OCI-LY1 (cell line): ENCODE results near the gene SYNM.

Experiments
- H2AFZ ChIP-seq: fragments of 200-600 bp; sonication (generic), shearing (Covaris generic); 2 replicates; pipeline ENCODE4 v1.6.0; 2014; ENCODE audit warnings: antibody characterized with exemption, mild to moderate bottlenecking, low read length
- H3F3A ChIP-seq: fragments of 200-600 bp; sonication (generic), shearing (Covaris generic); 2 replicates; pipeline ENCODE4 v1.6.0; 2014; ENCODE audit warnings: mild to moderate bottlenecking, antibody characterized with exemption, low read length, moderate library complexity; ENCODE audit not compliant: insufficient read depth
- H3K27ac ChIP-seq: fragments of 200-600 bp; sonication (generic); 2 replicates; pipeline ENCODE4 v1.5.1; 2014; ENCODE audit warnings: low read length, mixed run types, mild to moderate bottlenecking, low read depth; ENCODE audit not compliant: poor library complexity, severe bottlenecking
- H3K27me3 ChIP-seq: fragments of 200-600 bp; sonication (generic); 2 replicates; pipeline ENCODE4 v1.6.0; 2014; ENCODE audit warnings: antibody characterized with exemption, mild to moderate bottlenecking, low read length, moderate library complexity; ENCODE audit not compliant: insufficient read depth
- H3K36me3 ChIP-seq: fragments of 200-600 bp; sonication (generic); 2 replicates; pipeline ENCODE4 v1.6.1; 2014; ENCODE audit warnings: mild to moderate bottlenecking, antibody characterized with exemption, low read length, moderate library complexity, mixed read lengths; ENCODE audit not compliant: insufficient read depth
- H3K4me1 ChIP-seq: fragments of 200-600 bp; sonication (generic); 2 replicates; pipeline ENCODE4 v1.5.1; 2014; ENCODE audit warnings: mild to moderate bottlenecking, low read length, moderate library complexity; ENCODE audit not compliant: insufficient read depth, severe bottlenecking
- H3K4me2 ChIP-seq: fragments of 200-600 bp; sonication (generic), shearing (Covaris generic); 2 replicates; pipeline ENCODE4 v1.6.1; 2014; ENCODE audit warnings: low read length
- H3K4me3 ChIP-seq: fragments of 200-600 bp; sonication (generic); 2 replicates; pipeline ENCODE4 v1.5.1; 2014; ENCODE audit warnings: low read length, low read depth, mild to moderate bottlenecking, mixed read lengths; ENCODE audit not compliant: poor library complexity, severe bottlenecking
- H3K79me2 ChIP-seq: fragments of 200-600 bp; shearing (Covaris generic); 2 replicates; pipeline ENCODE4 v1.6.1; 2016; ENCODE audit warnings: mixed run types, low read length, mixed read lengths; ENCODE audit not compliant: insufficient read depth
- H3K9ac ChIP-seq: fragments of 200-600 bp; sonication (generic), shearing (Covaris generic); 2 replicates; pipeline ENCODE4 v1.6.1; 2014; ENCODE audit warnings: mild to moderate bottlenecking, low read length, mixed read lengths
- H3K9me2 ChIP-seq: fragments of 200-600 bp; sonication (generic), shearing (Covaris generic); 2 replicates; pipeline ENCODE4 v1.6.1; 2014; ENCODE audit warnings: low read depth, mild to moderate bottlenecking, low read length, mixed read lengths
- H3K9me3 ChIP-seq: fragments of 200-600 bp; shearing (Covaris generic); 2 replicates; pipeline ENCODE4 v1.6.1; 2014; ENCODE audit warnings: low read length, mixed read lengths
- H4K20me1 ChIP-seq: fragments of 200-600 bp; sonication (generic), shearing (Covaris generic); 2 replicates; pipeline ENCODE4 v1.6.0; 2016; ENCODE audit warnings: mild to moderate bottlenecking, low read length; ENCODE audit not compliant: insufficient read depth
- CTCF ChIP-seq: fragments of 200-600 bp; sonication (generic), shearing (Covaris generic); IDR thresholded peaks from 2 replicates; pipeline ENCODE4 v1.5.1; 2017; ENCODE audit warnings: mild to moderate bottlenecking, antibody characterized with exemption, low read length, moderate library complexity, mixed read lengths
- EZH2 ChIP-seq: fragments of 200-600 bp; sonication (generic), shearing (Covaris generic); IDR thresholded peaks from 2 replicates; pipeline ENCODE4 v1.8.0; 2017; ENCODE audit warnings: borderline replicate concordance, mixed run types, mild to moderate bottlenecking, antibody characterized with exemption, low read length, moderate library complexity, mixed read lengths

SYNM gene

GRCh38 chr15:99099661-99100060 lies 5.2 kb upstream of the SYNM start:
- Histone ChIP-seq H3K36me3 (no peaks in the 10 kb centered on the region), H3K4me1 (no peaks in the 10 kb centered on the region), H3K9ac (no peak overlapping the region), H3F3A (no peaks in the 10 kb centered on the region), H2AFZ (no peak overlapping the region), H3K79me2 (no peaks in the 10 kb centered on the region), H4K20me1 (no peaks in the 10 kb centered on the region), H3K9me3 (no peaks in the 10 kb centered on the region), H3K4me3 (no peak overlapping the region), H3K9me2 (no peaks in the 10 kb centered on the region), H3K27ac (no peak overlapping the region), H3K4me2 (no peak overlapping the region), H3K27me3 (no peaks in the 10 kb centered on the region)
- TF ChIP-seq CTCF (no peak), EZH2 (no peak)

- no peaks in the 10 kb centered on the region for H3F3A ChIP-seq
- no peak overlapping the region for H3K9ac ChIP-seq
- H3K4me3 ChIP-seq, result no peak overlapping the region
- TF ChIP-seq EZH2 (no peak), CTCF (peak; percentile 68)
- H3K79me2 ChIP-seq, result no peaks in the 10 kb centered on the region
- H4K20me1 ChIP-seq, result no peaks in the 10 kb centered on the region
- no peak overlapping the region for H3K4me2 ChIP-seq
- H3K27ac ChIP-seq, result no peak overlapping the region
- H2AFZ ChIP-seq, result no peak overlapping the region
- no peaks in the 10 kb centered on the region for H3K27me3 ChIP-seq
- no peaks in the 10 kb centered on the region for H3K9me3 ChIP-seq
- H3K36me3 ChIP-seq, result no peaks in the 10 kb centered on the region
- H3K9me2 ChIP-seq, result no peaks in the 10 kb centered on the region
- no peaks in the 10 kb centered on the region for H3K4me1 ChIP-seq
These were observed 4.4 kb upstream of the SYNM start for GRCh38 chr15:99100245-99101173.

GRCh38 chr15:99101501-99101900 lies 3.4 kb upstream of the SYNM start:
- H3K9ac ChIP-seq, result no peak overlapping the region
- no peak overlapping the region for H3K4me3 ChIP-seq
- no peaks in the 10 kb centered on the region for H3K9me3 ChIP-seq
- no peak overlapping the region for H3K4me2 ChIP-seq
- H3F3A ChIP-seq, result no peaks in the 10 kb centered on the region
- H3K27me3 ChIP-seq, result no peaks in the 10 kb centered on the region
- H4K20me1 ChIP-seq, result no peaks in the 10 kb centered on the region
- no peaks in the 10 kb centered on the region for H3K4me1 ChIP-seq
- TF ChIP-seq EZH2 (no peak), CTCF (no peak)
- no peaks in the 10 kb centered on the region for H3K36me3 ChIP-seq
- H3K79me2 ChIP-seq, result no peaks in the 10 kb centered on the region
- no peak overlapping the region for H3K27ac ChIP-seq
- H2AFZ ChIP-seq, result no peak overlapping the region
- no peaks in the 10 kb centered on the region for H3K9me2 ChIP-seq
